HFFc6 (cell line): Measurements from ENCODE around the gene IGSF9B. TPM values are rescaled to one million over a fixed set of nuclear protein-coding genes. Genes with fewer than 3 reads are reported as not detected.
"Not testable (repeated sequence)": the region's sequence is repeated elsewhere in the genome, so short reads cannot be mapped to it uniquely, and the experiment has no call there.

ENCODE experiments used
- DNase-seq: peaks from one replicate; pipeline ENCODE4 v3.0.0-alpha.2; 2018
- H3K27ac Mint-ChIP-seq: 2 replicates; pipeline ENCODE4 v1.8.0; 2020; ENCODE audit warnings: mild to moderate bottlenecking, mixed read lengths
- H3K27me3 Mint-ChIP-seq: 2 replicates; pipeline ENCODE4 v1.8.0; 2021; ENCODE audit warnings: mild to moderate bottlenecking, moderate library complexity, mixed read lengths; ENCODE audit not compliant: insufficient read depth
- H3K36me3 Mint-ChIP-seq: 2 replicates; pipeline ENCODE4 v1.8.0; 2021; ENCODE audit warnings: low read depth, mixed read lengths
- H3K4me1 Mint-ChIP-seq: 2 replicates; pipeline ENCODE4 v1.8.0; 2020; ENCODE audit warnings: low read depth, mixed read lengths
- H3K4me3 Mint-ChIP-seq: 2 replicates; pipeline ENCODE4 v1.8.0; 2020; ENCODE audit warnings: mild to moderate bottlenecking, moderate library complexity, mixed read lengths
- H3K9me3 Mint-ChIP-seq: 2 replicates; pipeline ENCODE4 v1.8.0; 2020; ENCODE audit warnings: mild to moderate bottlenecking, mixed read lengths
- CTCF ChIP-seq: fragments of 200-600 bp; sonication (generic); IDR thresholded peaks from 2 replicates; pipeline ENCODE4 v1.5.0; 2021; ENCODE audit warnings: antibody characterized with exemption, mild to moderate bottlenecking
- long read RNA-seq: library from polyadenylated mRNA; unstranded; transcript quantifications from one replicate; pipeline ENCODE4 v2.0.0, GENCODE V29; 2019
- total RNA-seq, 6 experiments: library from RNA; stranded (reverse); fragmentation: NEBNext Ultra II Directional; extraction: Animal tissue kit (Norgen Biotek cat#: 25700); gene quantifications; 2 replicates in 1 of 6; 3 replicates in 5 of 6; pipeline ENCODE4 v1.2.3, GENCODE V29; 2021

Gene IGSF9B
- not detected for total RNA-seq
- long read RNA-seq = 0 reads

GRCh38 chr11:133956650-133957633, at the start of gene IGSF9B:
Gene IGSF9B, minus strand, starts transcription at chr11:133956968. Its CDS starts 214 bp downstream, at chr11:133956754.
- no peak for TF ChIP-seq CTCF
- H3K9me3 Mint-ChIP-seq = no peaks in the 10 kb centered on the region
- no peak within 1 kb of the TSS for H3K27ac Mint-ChIP-seq
- peaks cover 5% of the 10 kb centered on the region; the same call in 1 of the 2 replicates for H3K4me1 Mint-ChIP-seq
- DNase-seq = no peak
- peaks cover 49% of the 10 kb centered on the region for H3K27me3 Mint-ChIP-seq
- no peaks in the 10 kb centered on the region for H3K36me3 Mint-ChIP-seq
- H3K4me3 Mint-ChIP-seq = no peak within 1 kb of the TSS

GRCh38 chr11:134004496-134005172, 47.9 kb upstream of the IGSF9B start:
- no peaks in the 10 kb centered on the region for H3K4me1 Mint-ChIP-seq
- H3K4me3 Mint-ChIP-seq = no peak overlapping the region

GRCh38 chr11:134003792-134004495, 47.2 kb upstream of the IGSF9B start:
- H3K9me3 Mint-ChIP-seq = no peaks in the 10 kb centered on the region
- no peak overlapping the region for H3K27ac Mint-ChIP-seq
- no peak for DNase-seq
- H3K4me1 Mint-ChIP-seq = no peaks in the 10 kb centered on the region
- H3K36me3 Mint-ChIP-seq = no peaks in the 10 kb centered on the region
- peaks cover 25% of the 10 kb centered on the region for H3K27me3 Mint-ChIP-seq
- TF ChIP-seq CTCF = no peak
- no peak overlapping the region for H3K4me3 Mint-ChIP-seq

More at GRCh38 chr11:134004496-134005172, 47.9 kb upstream of the IGSF9B start:
- Mint-ChIP-seq H3K36me3 (no peaks in the 10 kb centered on the region), H3K9me3 (no peaks in the 10 kb centered on the region), H3K27ac (no peak overlapping the region), H3K27me3 (peaks cover 23% of the 10 kb centered on the region)
- DNase-seq = no peak
- TF ChIP-seq CTCF = no peak

GRCh38 chr11:134002819-134003218, 46.1 kb upstream of the IGSF9B start:
- not testable (repeated sequence) for H3K4me1 Mint-ChIP-seq, H3K36me3 Mint-ChIP-seq, H3K4me3 Mint-ChIP-seq, H3K9me3 Mint-ChIP-seq, H3K27ac Mint-ChIP-seq, DNase-seq
- peaks cover 31% of the 10 kb centered on the region for H3K27me3 Mint-ChIP-seq

- not testable (repeated sequence) for H3K4me3 Mint-ChIP-seq, DNase-seq, H3K4me1 Mint-ChIP-seq, H3K36me3 Mint-ChIP-seq, H3K9me3 Mint-ChIP-seq, H3K27ac Mint-ChIP-seq
- H3K27me3 Mint-ChIP-seq = peaks cover 36% of the 10 kb centered on the region
Measured at GRCh38 chr11:134002338-134002737, 45.6 kb upstream of the IGSF9B start.

- no peaks in the 10 kb centered on the region for H3K4me1 Mint-ChIP-seq
- H3K36me3 Mint-ChIP-seq = no peaks in the 10 kb centered on the region
- H3K9me3 Mint-ChIP-seq = no peaks in the 10 kb centered on the region
- TF ChIP-seq CTCF = no peak
- peaks cover 41% of the 10 kb centered on the region for H3K27me3 Mint-ChIP-seq
- H3K4me3 Mint-ChIP-seq = no peak overlapping the region
- H3K27ac Mint-ChIP-seq = no peak overlapping the region
- DNase-seq = no peak
Measured at GRCh38 chr11:134001596-134001995, 44.8 kb upstream of the IGSF9B start.
